Central memory CD8-positive, alpha-beta T cell (primary cell): ENCODE data around the gene PCBP3.

Source experiments
- ATAC-seq: fragments of 150-1000 bp; cut with Tn5 transposase; replicated peaks from 2 replicates; pipeline ENCODE4 v1.10.0; 2022; ENCODE audit warnings: mild to moderate bottlenecking, moderate FRiP score, moderate number of reproducible peaks; ENCODE audit not compliant: poor library complexity, severe bottlenecking; ENCODE audit errors: extremely low read depth
- DNase-seq, 2 donors: peaks; one replicate each; pipeline ENCODE4 v3.0.0; 2021; ENCODE audit warnings: low spot score in 2 of 2
- H3K27ac Mint-ChIP-seq: one replicate; pipeline ENCODE4 v1.8.0; 2022; ENCODE audit warnings: low read depth, mild to moderate bottlenecking, moderate library complexity, mixed read lengths
- H3K27me3 Mint-ChIP-seq: one replicate; pipeline ENCODE4 v1.8.0; 2022; ENCODE audit warnings: mixed read lengths
- H3K36me3 Mint-ChIP-seq: one replicate; pipeline ENCODE4 v1.8.0; 2022; ENCODE audit warnings: mild to moderate bottlenecking, moderate library complexity, mixed read lengths; ENCODE audit not compliant: insufficient read depth
- H3K4me1 Mint-ChIP-seq: one replicate; pipeline ENCODE4 v1.8.0; 2022; ENCODE audit warnings: mixed read lengths
- H3K4me3 Mint-ChIP-seq: one replicate; pipeline ENCODE4 v1.8.0; 2022; ENCODE audit warnings: mild to moderate bottlenecking, moderate library complexity, mixed read lengths
- H3K9me3 Mint-ChIP-seq: one replicate; pipeline ENCODE4 v1.8.0; 2022; ENCODE audit warnings: mixed read lengths

PCBP3 gene

GRCh38 chr21:45748593-45748992 is 105.1 kb downstream of the PCBP3 start:
- Mint-ChIP-seq H3K9me3 (no peaks in the 10 kb centered on the region), H3K27ac (no peak overlapping the region), H3K4me3 (no peak overlapping the region), H3K27me3 (peaks cover 25% of the 10 kb centered on the region), H3K36me3 (no peaks in the 10 kb centered on the region), H3K4me1 (no peaks in the 10 kb centered on the region)
- DNase-seq (no peak), ATAC-seq (no peak)

- no peak overlapping the region for H3K27ac Mint-ChIP-seq
- ATAC-seq: no peak
- H3K27me3 Mint-ChIP-seq: peaks cover 31% of the 10 kb centered on the region
- DNase-seq: no peak
- H3K4me3 Mint-ChIP-seq: no peak overlapping the region
- no peaks in the 10 kb centered on the region for H3K36me3 Mint-ChIP-seq
- no peaks in the 10 kb centered on the region for H3K4me1 Mint-ChIP-seq
- H3K9me3 Mint-ChIP-seq: no peaks in the 10 kb centered on the region
These were observed 106.4 kb downstream of the PCBP3 start for GRCh38 chr21:45749974-45750373.

DNA sequence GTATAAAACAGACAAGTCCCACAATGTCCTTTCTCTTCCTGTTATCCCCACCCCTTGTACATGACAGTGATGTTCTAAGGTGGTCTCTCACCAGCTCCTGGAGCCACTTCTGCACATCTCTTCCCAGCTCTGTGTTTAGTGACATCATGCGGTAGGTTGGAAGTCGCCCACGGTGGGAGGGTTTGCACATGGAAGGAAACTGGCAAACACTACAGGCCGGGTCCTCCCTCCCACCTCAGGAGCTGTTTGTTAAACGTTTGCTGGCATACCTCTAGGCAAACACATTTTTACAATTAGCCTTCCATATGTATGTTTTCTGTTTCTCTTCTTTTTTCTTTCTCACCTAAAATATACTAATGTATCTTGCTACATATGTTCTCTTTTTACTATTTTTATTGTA is 107.4 kb downstream of the PCBP3 start:
- no peak overlapping the region for H3K27ac Mint-ChIP-seq
- H3K9me3 Mint-ChIP-seq: no peaks in the 10 kb centered on the region
- no peak for DNase-seq
- no peaks in the 10 kb centered on the region for H3K4me1 Mint-ChIP-seq
- H3K4me3 Mint-ChIP-seq: no peak overlapping the region
- H3K27me3 Mint-ChIP-seq: peaks cover 41% of the 10 kb centered on the region
- H3K36me3 Mint-ChIP-seq: no peaks in the 10 kb centered on the region
- ATAC-seq: no peak

GRCh38 chr21:45753445-45753844 is 109.9 kb downstream of the PCBP3 start:
- no peak overlapping the region for H3K27ac Mint-ChIP-seq
- peaks cover 62% of the 10 kb centered on the region for H3K27me3 Mint-ChIP-seq
- H3K4me1 Mint-ChIP-seq: no peaks in the 10 kb centered on the region
- H3K36me3 Mint-ChIP-seq: no peaks in the 10 kb centered on the region
- ATAC-seq (no peak), DNase-seq (no peak)
- no peak overlapping the region for H3K4me3 Mint-ChIP-seq
- no peaks in the 10 kb centered on the region for H3K9me3 Mint-ChIP-seq

DNA sequence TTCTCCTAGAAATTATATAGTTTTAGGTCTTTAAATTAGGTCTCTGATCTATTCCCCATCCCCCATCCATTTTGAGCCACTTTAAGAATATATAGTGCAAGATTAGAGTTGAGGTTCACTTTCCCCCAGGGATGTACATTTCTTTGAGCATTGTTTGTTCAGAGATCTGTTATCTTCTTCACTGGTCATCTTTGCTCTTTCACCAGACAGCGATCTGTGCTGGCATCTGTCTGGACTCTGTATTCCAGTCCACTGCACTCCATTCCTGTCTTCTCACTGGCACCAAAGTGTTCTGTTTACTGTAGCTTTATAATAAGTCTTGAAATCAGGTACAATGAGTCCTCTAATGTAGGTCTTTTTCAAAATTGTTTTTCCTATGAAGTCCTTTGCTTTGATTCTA is 112.5 kb downstream of the PCBP3 start:
- Mint-ChIP-seq H3K36me3 (no peaks in the 10 kb centered on the region), H3K4me1 (no peaks in the 10 kb centered on the region), H3K27me3 (peaks cover 67% of the 10 kb centered on the region), H3K4me3 (no peak overlapping the region), H3K27ac (no peak overlapping the region), H3K9me3 (no peaks in the 10 kb centered on the region)
- no peak for ATAC-seq
- DNase-seq: no peak

DNA sequence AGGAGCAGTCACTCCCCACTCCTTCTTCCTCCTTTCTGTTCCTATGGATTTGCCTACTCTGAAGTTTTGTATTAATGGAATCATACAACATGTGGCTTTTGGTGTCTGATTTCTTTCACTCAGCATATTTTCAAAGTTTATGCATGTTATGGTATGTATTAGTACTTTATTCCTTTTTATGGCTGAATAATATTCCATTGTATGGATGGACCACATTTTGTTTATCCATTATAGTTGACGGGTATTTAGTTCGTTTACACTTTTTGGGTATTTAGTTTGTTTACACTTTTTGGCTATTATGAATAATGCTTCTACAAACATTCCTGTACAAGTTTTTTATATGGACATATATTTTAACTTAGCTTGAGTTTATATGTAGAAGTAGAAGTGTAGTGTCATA is 113.1 kb downstream of the PCBP3 start:
- no peak for DNase-seq
- Mint-ChIP-seq H3K36me3 (no peaks in the 10 kb centered on the region), H3K4me1 (no peaks in the 10 kb centered on the region), H3K4me3 (no peak overlapping the region), H3K9me3 (no peaks in the 10 kb centered on the region), H3K27ac (no peak overlapping the region), H3K27me3 (peaks cover 67% of the 10 kb centered on the region)
- ATAC-seq: no peak

- H3K4me1 Mint-ChIP-seq: no peaks in the 10 kb centered on the region
- DNase-seq (no peak), ATAC-seq (no peak)
- H3K27me3 Mint-ChIP-seq: peaks cover 75% of the 10 kb centered on the region
- H3K27ac Mint-ChIP-seq: no peak overlapping the region
- no peak overlapping the region for H3K4me3 Mint-ChIP-seq
- H3K9me3 Mint-ChIP-seq: no peaks in the 10 kb centered on the region
- H3K36me3 Mint-ChIP-seq: no peaks in the 10 kb centered on the region
These were observed 118.2 kb downstream of the PCBP3 start for GRCh38 chr21:45761704-45762103.

GRCh38 chr21:45763074-45763473 is 119.5 kb downstream of the PCBP3 start:
- Mint-ChIP-seq H3K9me3 (no peaks in the 10 kb centered on the region), H3K27ac (no peak overlapping the region), H3K27me3 (peaks cover 70% of the 10 kb centered on the region), H3K4me3 (no peak overlapping the region), H3K36me3 (no peaks in the 10 kb centered on the region), H3K4me1 (no peaks in the 10 kb centered on the region)
- ATAC-seq: no peak
- DNase-seq: no peak

DNA sequence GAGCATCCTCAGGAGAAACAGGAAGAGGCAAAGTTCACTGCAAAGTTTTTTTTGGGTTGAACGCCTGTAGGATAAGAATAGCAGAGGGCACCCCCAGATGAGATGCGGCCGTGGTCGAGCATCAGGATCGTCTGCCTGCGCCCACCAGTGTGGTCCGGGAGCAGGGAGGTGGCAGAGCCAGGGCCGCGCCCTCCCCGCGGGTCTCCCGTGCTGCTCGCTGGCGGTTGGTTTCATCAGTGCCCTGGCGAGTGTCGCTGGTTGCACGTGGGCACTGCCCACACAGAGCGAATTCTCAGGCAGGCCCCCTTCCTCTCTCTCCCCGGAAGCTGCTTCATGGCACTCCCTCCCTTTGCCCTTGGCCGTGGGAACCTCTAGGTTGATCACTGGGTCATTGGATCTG is 120.0 kb downstream of the PCBP3 start:
- Mint-ChIP-seq H3K4me1 (no peaks in the 10 kb centered on the region), H3K9me3 (no peaks in the 10 kb centered on the region), H3K27ac (no peak overlapping the region), H3K4me3 (no peak overlapping the region), H3K36me3 (no peaks in the 10 kb centered on the region), H3K27me3 (peaks cover 70% of the 10 kb centered on the region)
- ATAC-seq (no peak), DNase-seq (no peak)

DNA sequence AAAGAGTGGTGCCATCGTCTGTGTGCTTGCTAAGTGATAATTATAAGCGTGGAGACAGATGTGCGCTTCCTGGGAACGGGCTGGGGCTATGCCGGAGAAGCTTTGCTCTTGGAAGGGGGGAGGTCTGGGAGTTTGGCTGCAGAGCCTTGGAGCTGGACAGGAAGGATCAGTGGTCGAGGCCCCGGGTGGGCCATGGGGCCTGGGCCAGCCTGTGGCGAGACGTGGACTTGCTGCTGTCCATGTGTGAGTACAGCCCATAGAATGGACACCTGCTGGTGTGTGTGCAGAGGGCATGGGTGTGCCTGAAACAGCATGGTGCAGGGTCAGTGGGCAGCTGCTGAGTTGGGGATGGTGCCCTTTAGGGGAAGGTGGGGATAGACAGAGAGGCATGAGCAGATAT is 121.3 kb downstream of the PCBP3 start:
- Mint-ChIP-seq H3K4me3 (no peak overlapping the region), H3K27ac (no peak overlapping the region), H3K36me3 (no peaks in the 10 kb centered on the region), H3K9me3 (no peaks in the 10 kb centered on the region), H3K4me1 (no peaks in the 10 kb centered on the region), H3K27me3 (peaks cover 67% of the 10 kb centered on the region)
- ATAC-seq: no peak
- no peak for DNase-seq

- Mint-ChIP-seq H3K9me3 (no peaks in the 10 kb centered on the region), H3K4me3 (no peak overlapping the region), H3K27ac (no peak overlapping the region), H3K36me3 (no peaks in the 10 kb centered on the region), H3K27me3 (peaks cover 62% of the 10 kb centered on the region), H3K4me1 (no peaks in the 10 kb centered on the region)
- no peak for ATAC-seq
- no peak for DNase-seq
These were observed 121.8 kb downstream of the PCBP3 start for GRCh38 chr21:45765375-45765774.

GRCh38 chr21:45766055-45766454 is 122.5 kb downstream of the PCBP3 start:
- H3K27ac Mint-ChIP-seq: no peak overlapping the region
- H3K36me3 Mint-ChIP-seq: no peaks in the 10 kb centered on the region
- H3K9me3 Mint-ChIP-seq: no peaks in the 10 kb centered on the region
- no peak overlapping the region for H3K4me3 Mint-ChIP-seq
- no peak for DNase-seq
- no peak for ATAC-seq
- H3K27me3 Mint-ChIP-seq: peaks cover 55% of the 10 kb centered on the region
- H3K4me1 Mint-ChIP-seq: no peaks in the 10 kb centered on the region

DNA sequence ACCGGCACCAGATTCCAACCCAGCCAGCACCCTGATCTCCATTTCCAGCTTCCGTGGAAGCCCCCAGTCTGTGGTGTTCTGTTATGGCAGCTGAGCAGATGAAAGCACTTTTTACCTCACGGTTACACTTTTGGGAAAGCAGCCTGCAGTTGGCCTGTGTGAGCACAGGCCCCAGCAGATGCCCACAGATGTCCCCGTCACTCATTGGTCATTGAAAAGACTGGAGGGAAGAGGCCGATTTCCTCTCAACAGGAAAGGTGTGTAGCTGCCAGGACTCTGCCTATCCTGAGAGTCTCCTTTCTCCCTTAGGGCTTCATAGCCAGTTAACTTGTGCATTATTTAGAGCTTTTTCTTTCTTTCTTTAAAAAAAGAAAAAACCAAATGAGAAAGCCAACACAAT is 123.0 kb downstream of the PCBP3 start:
- ATAC-seq: no peak
- H3K4me1 Mint-ChIP-seq: no peaks in the 10 kb centered on the region
- peaks cover 50% of the 10 kb centered on the region for H3K27me3 Mint-ChIP-seq

More for the DNA sequence above, 123.0 kb downstream of the PCBP3 start:
- no peak overlapping the region for H3K27ac Mint-ChIP-seq
- DNase-seq: no peak
- no peaks in the 10 kb centered on the region for H3K9me3 Mint-ChIP-seq
- H3K36me3 Mint-ChIP-seq: no peaks in the 10 kb centered on the region
- H3K4me3 Mint-ChIP-seq: no peak overlapping the region
